Cardiac muscle cell (in vitro differentiated cells and primary cell): ENCODE results near the gene LUC7L3. TPM values are rescaled to one million over a fixed set of nuclear protein-coding genes. Genes with fewer than 3 reads are reported as not detected.

Source experiments
- DNase-seq, 2 donors: peaks; one replicate each; pipeline versions ENCODE4 v3.0.0 to v3.0.0-alpha.2; 2010 to 2017; ENCODE audit warnings: low read depth in 1 of 2, low spot score in 1 of 2
- H3K27ac ChIP-seq: fragments of 200-600 bp; sonication (generic); 2 replicates; pipeline ENCODE4 v1.5.1; 2016
- H3K27me3 ChIP-seq: fragments of 200-600 bp; sonication (generic); 2 replicates; pipeline ENCODE4 v1.6.0; 2016; ENCODE audit warnings: control low read depth
- H3K36me3 ChIP-seq: fragments of 200-600 bp; sonication (generic); 2 replicates; pipeline ENCODE4 v1.5.1; 2016; ENCODE audit warnings: control low read depth
- H3K4me1 ChIP-seq: fragments of 200-600 bp; sonication (generic); 2 replicates; pipeline ENCODE4 v1.8.1; 2017; ENCODE audit warnings: low read depth, mild to moderate bottlenecking, mixed run types
- H3K4me3 ChIP-seq: fragments of 200-600 bp; sonication (generic); 2 replicates; pipeline ENCODE4 v1.5.1; 2016; ENCODE audit warnings: mild to moderate bottlenecking
- H3K9me3 ChIP-seq: fragments of 200-600 bp; sonication (generic); 2 replicates; pipeline ENCODE4 v1.5.1; 2017; ENCODE audit warnings: low read depth, mild to moderate bottlenecking, control low read depth
- polyA plus RNA-seq: library from polyadenylated mRNA; unstranded; fragments of >200 nt; fragmentation: Nextera tagmentation; extraction: Ambion mirVana; gene quantifications from 2 replicates; pipeline ENCODE4 v1.2.1, GENCODE V29; 2016
- total RNA-seq: library from RNA; depleted of rRNA; stranded (reverse); fragments of >200 nt; gene quantifications from 2 replicates; pipeline ENCODE4 v1.2.3, GENCODE V29; 2016
- TF ChIP-seq, protein P1 (sequence below): IDR thresholded peaks from 2 replicates; pipeline ENCODE4 v1.5.1; 2012; ENCODE audit warnings: low read depth, mild to moderate bottlenecking, low read length

Gene LUC7L3
- total and polyA plus RNA-seq, 2 experiments from 2014 or later: 289 to 398 TPM

DNA sequence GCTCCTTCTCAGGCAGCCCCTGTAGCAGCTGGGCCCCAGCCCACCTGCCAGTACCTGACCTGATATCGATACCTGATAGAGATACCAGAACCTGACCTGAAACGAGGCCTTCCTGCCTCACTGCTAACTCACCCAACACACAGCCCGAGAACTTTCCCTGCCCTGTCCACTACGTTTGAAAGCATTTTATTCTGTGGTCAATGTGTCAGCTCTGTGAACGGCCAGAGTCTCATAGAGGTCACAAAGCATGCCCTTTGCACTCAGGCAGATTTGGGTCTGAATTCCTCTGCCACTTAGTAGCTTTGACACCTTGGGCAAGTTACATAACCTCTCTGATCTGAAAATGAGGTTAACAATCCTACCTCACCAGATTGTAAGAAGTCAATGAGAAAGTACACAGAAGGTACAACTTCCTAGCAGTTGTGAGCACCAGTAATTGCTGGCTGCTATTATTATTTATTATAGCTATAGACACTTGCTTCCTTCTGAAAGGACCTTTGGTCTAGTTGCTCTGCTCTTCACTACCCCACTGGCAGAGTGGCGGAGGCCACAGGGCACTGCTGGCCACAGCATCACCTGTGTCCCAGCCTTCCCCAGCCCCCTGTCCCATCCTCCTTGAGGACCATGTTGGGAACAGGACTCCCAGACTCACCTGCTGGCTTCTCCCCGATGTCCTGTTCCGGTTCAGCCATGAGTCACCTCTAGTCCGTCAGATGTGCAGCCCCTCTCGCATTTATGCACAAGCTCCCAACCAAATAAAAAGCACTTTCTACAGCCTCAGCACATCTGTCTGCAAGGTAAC lies 47.0 kb downstream of the LUC7L3 start:
- H3K4me1 ChIP-seq: peaks cover 32% of the 10 kb centered on the region
- H3K27me3 ChIP-seq: no peaks in the 10 kb centered on the region
- TF ChIP-seq, protein P1, sequence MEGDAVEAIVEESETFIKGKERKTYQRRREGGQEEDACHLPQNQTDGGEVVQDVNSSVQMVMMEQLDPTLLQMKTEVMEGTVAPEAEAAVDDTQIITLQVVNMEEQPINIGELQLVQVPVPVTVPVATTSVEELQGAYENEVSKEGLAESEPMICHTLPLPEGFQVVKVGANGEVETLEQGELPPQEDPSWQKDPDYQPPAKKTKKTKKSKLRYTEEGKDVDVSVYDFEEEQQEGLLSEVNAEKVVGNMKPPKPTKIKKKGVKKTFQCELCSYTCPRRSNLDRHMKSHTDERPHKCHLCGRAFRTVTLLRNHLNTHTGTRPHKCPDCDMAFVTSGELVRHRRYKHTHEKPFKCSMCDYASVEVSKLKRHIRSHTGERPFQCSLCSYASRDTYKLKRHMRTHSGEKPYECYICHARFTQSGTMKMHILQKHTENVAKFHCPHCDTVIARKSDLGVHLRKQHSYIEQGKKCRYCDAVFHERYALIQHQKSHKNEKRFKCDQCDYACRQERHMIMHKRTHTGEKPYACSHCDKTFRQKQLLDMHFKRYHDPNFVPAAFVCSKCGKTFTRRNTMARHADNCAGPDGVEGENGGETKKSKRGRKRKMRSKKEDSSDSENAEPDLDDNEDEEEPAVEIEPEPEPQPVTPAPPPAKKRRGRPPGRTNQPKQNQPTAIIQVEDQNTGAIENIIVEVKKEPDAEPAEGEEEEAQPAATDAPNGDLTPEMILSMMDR: no peak
- DNase-seq: no peak
- H3K27ac ChIP-seq: peak overlapping the region; percentile 65
- no peaks in the 10 kb centered on the region for H3K36me3 ChIP-seq
- H3K9me3 ChIP-seq: no peaks in the 10 kb centered on the region
- H3K4me3 ChIP-seq: no peak overlapping the region

GRCh38 chr17:50767030-50767429 lies 47.6 kb downstream of the LUC7L3 start:
- DNase-seq: no peak
- Histone ChIP-seq H3K4me1 (peaks cover 32% of the 10 kb centered on the region), H3K9me3 (no peaks in the 10 kb centered on the region), H3K36me3 (no peaks in the 10 kb centered on the region), H3K27me3 (no peaks in the 10 kb centered on the region), H3K27ac (no peak overlapping the region), H3K4me3 (no peak overlapping the region)
- TF ChIP-seq, protein P1: no peak

GRCh38 chr17:50767446-50767845 lies 48.0 kb downstream of the LUC7L3 start, which contains the start of gene ANKRD40CL:
ANKRD40CL (minus strand) TSS chr17:50767518; CDS start chr17:50766913, 605 bp downstream.
- Histone ChIP-seq H3K27ac (peak within 1 kb of the TSS; percentile 65), H3K36me3 (no peaks in the 10 kb centered on the region), H3K4me1 (peaks cover 32% of the 10 kb centered on the region), H3K9me3 (no peaks in the 10 kb centered on the region), H3K27me3 (no peaks in the 10 kb centered on the region), H3K4me3 (no peak within 1 kb of the TSS)
- no peak for DNase-seq
- TF ChIP-seq, protein P1: no peak

DNA sequence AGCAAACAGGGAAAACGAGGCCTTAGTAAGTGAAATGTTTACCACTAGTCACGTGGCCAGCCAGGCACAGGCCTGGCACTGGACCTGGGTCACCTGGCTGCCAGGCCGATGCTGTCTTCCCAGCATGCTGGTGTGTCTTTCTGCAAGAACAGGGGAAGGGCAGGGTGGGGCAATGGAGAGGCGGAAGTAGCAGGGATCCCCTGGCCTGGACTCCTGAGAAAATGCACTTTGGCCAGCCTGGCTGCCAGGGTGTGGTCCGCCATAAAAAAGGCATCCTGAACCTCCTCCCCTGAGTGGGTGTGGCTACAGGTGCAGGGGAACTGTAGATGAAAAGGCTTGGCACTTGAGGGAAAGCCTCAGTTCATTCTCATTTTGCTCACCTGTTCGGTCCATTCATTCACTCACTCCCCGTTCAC lies 49.0 kb downstream of the LUC7L3 start:
- no peaks in the 10 kb centered on the region for H3K27me3 ChIP-seq
- DNase-seq: no peak
- H3K4me3 ChIP-seq: no peak overlapping the region
- H3K4me1 ChIP-seq: peaks cover 31% of the 10 kb centered on the region
- H3K9me3 ChIP-seq: no peaks in the 10 kb centered on the region
- H3K27ac ChIP-seq: no peak overlapping the region
- TF ChIP-seq, protein P1: no peak
- H3K36me3 ChIP-seq: no peaks in the 10 kb centered on the region

DNA sequence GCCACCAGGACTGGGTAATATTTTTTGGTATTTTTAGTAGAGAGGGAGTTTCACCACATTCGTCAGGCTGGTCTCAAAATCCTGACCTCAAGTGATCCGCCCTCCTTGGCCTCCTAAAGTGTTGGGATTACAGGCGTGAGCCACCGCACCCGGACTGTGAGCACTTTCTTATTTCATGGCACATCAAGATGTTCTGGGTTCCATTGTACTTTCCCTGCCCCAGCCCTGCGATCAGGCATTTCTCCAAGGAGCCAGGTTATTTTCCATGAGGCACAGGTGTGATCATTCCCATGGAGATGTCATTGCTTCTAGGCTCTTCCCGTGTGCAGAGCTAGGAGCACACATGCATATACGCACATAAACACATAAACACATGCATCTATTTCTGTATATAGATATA lies 50.5 kb downstream of the LUC7L3 start:
- no peak for DNase-seq
- Histone ChIP-seq H3K27me3 (no peaks in the 10 kb centered on the region), H3K27ac (no peak overlapping the region), H3K36me3 (no peaks in the 10 kb centered on the region), H3K9me3 (no peaks in the 10 kb centered on the region), H3K4me3 (no peak overlapping the region), H3K4me1 (peaks cover 15% of the 10 kb centered on the region)
- TF ChIP-seq, protein P1: no peak
